EH (cell line): Measurements from ENCODE around the gene CNGB1.
"Not testable (repeated sequence)": the region's sequence is repeated elsewhere in the genome, so short reads cannot be mapped to it uniquely, and the experiment has no call there.

Experiments used
- DNase-seq: peaks from one replicate; pipeline ENCODE4 v3.0.0-alpha.2; 2015; ENCODE audit warnings: low read depth

Gene CNGB1

DNA sequence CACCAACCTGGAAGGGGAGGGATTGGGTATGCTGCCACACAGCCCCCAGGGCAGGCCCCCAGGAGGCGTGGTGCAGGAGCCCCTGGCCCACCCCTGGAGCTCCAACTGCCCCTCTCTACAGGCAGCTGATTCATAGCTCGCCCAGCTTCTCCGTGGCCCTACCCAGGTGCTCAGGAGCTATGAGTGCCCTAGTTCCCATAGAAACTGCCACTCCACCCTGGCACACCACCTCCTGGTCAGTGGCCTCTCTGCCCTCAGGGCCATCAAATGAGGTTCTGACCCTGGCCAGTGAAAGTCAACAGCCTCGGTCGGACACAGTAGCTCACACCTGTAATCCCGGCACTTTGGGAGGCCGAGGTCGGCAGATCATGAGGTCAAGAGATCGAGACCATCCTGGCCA lies 18.0 kb downstream of the CNGB1 start:
- DNase-seq: no peak

DNA sequence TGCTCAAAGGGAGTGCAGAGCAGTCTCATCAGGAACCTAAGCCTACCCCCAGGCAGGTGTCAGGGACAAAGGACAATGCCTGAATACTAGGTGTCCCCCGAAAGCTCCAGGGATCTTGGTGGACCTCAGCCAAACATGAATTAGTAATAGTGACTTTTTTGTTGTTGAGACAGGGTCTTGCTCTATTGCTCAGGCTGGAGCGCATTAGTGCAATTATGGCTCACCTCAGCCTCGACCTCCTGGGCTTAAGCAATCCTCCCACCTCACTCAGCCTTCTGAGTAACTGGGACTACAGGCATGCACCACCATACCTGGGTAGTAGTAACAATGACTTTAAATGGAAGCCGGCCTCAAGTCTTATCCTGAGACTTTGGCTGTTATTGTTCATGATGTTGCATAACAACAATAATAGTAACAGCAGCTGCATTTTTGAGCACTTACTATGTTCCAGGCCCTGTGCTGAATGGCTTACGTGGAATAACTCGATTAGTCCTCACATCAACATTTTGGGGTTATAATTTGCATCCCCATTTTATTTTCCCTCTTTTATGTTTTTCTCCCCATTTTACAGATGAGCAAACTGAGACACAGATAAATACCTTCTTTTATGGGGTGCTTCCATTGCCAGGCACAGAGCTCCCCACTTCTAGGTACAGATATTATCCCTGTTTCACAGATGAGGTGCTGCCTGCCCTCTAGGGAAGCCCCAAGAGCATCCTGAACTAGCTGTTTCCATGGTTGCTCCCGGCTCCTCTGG lies 19.5 kb downstream of the CNGB1 start:
- DNase-seq: no peak

- peak; percentile 7 for DNase-seq
Observed at GRCh38 chr16:57950382-57950781, 20.5 kb downstream of the CNGB1 start.

GRCh38 chr16:57949595-57950238 lies 21.2 kb downstream of the CNGB1 start:
- DNase-seq: peak; percentile 10

GRCh38 chr16:57949013-57949412 lies 21.9 kb downstream of the CNGB1 start:
- DNase-seq: no peak

GRCh38 chr16:57948027-57948426 lies 22.9 kb downstream of the CNGB1 start:
- no peak for DNase-seq

DNA sequence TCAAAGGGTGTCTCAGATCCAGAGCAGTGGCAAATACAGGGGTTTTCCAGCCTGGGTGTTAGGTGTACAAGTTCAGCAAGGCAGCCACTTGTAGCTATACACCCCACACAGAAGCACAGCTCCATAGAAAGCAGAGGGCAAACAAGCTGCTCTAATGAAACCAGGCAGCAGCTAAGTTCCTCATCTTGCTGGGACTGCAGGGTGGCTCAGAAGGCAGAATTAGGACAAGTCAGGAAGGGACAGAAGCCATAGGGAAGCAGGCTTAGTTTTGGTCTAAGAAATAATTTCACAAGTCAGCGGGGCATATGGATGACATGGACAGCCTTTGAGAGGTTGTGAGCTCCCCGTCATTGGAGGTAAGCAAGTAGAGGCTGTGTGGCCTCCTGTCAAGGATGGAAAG lies 23.7 kb downstream of the CNGB1 start:
- no peak for DNase-seq

DNA sequence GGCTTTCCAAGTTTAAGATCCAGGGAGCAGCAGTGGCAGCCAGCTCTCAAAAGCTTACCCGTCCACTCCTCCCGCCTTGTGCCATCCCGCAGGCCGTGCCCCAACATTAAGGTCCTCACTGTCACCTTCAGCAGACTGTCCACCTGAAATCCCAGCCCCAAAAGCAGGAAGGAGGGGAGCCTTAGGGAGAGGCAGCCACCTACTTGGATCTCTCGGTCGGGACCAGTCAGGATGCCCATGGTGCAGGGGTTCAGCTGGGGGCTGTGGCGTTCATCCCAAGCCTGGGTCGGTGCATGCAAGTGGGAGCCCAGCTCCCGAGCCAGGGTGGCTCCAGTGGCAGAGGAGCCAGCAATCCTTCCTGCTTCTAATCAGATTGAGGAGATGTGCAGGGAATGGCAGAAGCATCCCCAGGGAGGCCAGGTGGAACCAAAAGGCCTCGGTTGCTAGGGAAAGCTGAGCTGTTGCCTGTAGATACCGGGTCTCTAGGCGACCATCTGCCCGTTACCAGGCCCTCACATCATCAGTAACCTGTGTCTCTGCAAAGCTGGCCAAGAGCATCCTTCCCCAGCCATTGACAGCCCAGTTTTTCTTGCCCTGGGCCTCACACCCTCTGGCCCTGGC lies 24.6 kb downstream of the CNGB1 start:
- DNase-seq: no peak

GRCh38 chr16:57945740-57946138 lies 25.2 kb downstream of the CNGB1 start:
- DNase-seq: no peak

GRCh38 chr16:57944970-57945739 lies 25.8 kb downstream of the CNGB1 start:
- no peak for DNase-seq

- not testable (repeated sequence) for DNase-seq
Observed at GRCh38 chr16:57943381-57943780, 27.5 kb downstream of the CNGB1 start.

DNA sequence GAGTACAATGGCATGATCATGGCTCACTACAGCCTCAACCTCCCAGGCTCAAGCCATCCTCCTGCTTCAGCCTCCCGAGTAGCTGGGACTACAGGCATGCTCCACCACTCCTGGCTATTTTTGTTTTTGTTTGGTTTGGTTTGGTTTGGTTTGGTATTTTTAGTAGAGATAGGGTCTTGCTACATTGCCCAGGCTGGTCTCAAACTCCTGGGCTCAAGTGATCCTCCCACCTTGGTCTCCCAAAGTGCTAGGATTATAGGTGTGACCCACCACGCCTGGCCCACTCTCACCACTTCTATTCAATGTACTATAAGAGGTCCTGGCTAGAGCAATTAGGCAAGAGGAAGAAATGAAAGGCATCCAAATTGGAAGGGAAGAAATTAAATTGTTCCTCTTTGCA lies 29.0 kb downstream of the CNGB1 start:
- DNase-seq: not testable (repeated sequence)

GRCh38 chr16:57941016-57941664 lies 29.8 kb downstream of the CNGB1 start:
- DNase-seq: no peak

- DNase-seq: peak; percentile 10
Observed at GRCh38 chr16:57940382-57940966, 30.5 kb downstream of the CNGB1 start.

- no peak for DNase-seq
Observed at GRCh38 chr16:57939872-57940224, 31.1 kb downstream of the CNGB1 start.

- peak; percentile 85 for DNase-seq
Observed at GRCh38 chr16:57938936-57939871, 31.7 kb downstream of the CNGB1 start.

- DNase-seq: no peak
Observed at GRCh38 chr16:57938484-57938883, 32.4 kb downstream of the CNGB1 start.

DNA sequence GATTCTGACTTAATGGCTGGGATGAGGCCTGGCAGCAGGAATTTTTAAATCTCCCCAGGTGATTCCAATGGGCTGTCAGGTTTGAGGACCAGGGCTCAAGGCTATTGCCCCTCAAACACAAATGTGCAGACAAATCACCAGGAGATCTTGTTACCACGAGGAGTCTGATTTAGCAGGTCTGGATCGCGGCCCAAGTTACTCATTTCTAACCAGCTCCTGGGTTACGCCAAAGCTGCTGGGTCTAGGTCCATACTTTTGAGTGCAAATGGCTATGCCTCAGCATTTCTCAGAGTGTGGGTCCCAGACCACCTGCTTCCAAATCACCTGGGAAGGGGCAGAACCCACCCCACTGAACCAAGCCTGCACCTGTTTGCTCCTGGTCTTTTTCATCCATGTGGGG lies 33.1 kb downstream of the CNGB1 start:
- no peak for DNase-seq

DNA sequence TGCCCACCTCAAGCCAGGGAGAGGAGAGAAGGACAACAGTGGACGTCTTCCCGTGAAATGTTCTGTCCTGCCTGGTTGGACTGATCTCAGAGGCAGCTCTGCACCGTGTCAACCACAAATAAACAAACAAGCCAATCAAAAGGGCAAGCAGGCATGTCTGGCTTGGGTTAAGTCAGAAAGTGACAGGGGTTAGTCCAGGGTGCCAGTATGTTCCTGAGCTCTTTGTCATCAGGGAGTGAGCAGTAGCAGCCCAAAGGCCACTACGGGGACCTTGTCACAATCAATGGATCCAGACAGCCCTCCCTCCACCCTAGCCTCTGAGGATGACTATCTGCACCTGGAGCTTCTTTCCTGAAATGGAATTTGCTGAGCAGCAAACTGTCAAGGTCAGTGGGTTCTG lies 35.0 kb downstream of the CNGB1 start:
- DNase-seq: no peak

GRCh38 chr16:57930533-57930932 lies 40.4 kb downstream of the CNGB1 start:
- DNase-seq: peak; percentile 10

DNA sequence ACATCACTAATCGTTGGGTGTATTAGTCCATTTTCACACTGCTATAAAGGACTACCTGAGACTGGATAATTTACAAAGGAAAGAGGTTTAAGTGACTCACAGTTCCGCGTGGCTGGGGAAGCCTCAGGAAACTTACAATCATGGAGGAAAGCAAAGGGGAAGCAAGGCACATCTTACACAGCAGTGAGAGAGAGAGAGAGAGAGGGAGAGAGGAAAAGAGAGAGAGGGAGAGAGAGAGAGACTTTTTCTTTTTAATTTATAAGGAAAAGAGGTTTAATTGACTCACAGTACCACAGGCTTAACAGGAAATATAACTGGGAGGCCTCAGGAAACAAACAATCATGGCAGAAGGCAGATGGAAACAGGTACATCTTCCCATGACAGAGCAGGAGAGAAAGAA lies 41.7 kb downstream of the CNGB1 start:
- no peak for DNase-seq
